NCI-H526 (cell line): ENCODE data around the gene KLF1.
A peak's percentile ranks its signal among the peaks of the same experiment; 100 is the strongest.
"Not testable (repeated sequence)": the region's sequence is repeated elsewhere in the genome, so short reads cannot be mapped to it uniquely, and the experiment has no call there.

Experiments used
- DNase-seq, 2 experiments: peaks; one replicate each; lab custom pipeline; 2025; lab: John Stamatoyannopoulos, UW

The KLF1 gene

DNA sequence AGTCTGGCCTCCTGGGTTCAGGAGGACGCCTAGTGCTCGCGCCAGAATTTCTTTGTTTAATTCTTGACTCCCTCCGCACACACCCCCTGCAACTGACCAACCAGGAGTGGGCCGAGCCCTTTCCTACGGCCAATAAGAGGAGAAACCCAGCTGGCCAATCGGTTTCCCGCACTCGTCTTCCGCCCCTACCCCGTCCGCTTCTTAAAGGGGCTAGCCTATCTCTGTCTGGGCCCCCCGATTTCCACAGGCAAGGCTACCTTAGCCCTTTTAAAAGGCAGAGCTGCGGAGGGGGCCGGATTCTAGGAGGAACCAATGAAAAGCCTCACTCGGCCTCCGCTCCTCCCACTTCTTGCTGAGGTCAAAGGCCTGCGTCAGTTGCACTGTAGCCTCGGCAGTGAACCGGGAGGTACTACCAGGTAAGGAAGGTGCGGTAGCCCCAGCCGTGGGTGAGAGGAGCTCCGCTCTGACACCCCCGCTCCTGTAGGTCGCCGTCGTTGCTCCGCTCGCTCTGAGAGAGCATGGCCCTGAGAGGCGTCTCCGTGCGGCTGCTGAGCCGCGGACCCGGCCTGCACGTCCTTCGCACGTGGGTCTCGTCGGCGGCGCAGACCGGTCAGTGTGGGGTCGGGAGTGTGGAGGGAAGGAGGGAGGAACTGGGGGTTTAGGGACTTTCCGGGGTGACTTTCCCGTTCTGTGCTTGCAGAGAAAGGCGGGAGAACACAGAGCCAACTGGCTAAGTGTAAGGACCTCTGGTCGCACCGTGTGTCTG, 4.0 kb upstream of the KLF1 start, which contains the start of gene GCDH:
GCDH (plus strand) TSS at position 374 of the 766 bp plus-strand sequence; CDS start at position 519, 145 bp downstream.
- peak; percentile 97 to 98 for DNase-seq

DNA sequence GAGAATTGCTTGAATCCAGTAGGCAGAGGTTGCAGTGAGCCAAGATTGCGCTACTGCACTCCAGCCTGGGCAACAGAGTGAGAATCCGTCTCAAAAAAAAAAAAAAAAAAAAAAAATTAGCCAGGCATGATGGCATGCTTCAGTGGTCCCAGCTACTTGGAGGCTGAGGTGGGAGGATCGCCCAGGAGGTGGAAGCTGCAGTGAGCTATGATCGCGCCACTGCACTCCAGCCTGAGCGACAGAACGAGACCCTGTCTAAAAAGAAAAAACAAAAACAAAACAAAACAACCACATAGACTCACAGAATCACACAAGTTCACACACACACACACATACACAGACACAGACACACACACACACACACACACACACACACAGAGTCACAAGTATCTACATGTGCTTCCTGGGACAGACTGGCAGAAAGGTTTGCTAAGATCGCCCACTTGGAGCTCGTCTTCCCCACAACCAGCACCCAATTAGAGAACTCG, 3.3 kb upstream of the KLF1 start:
- not testable (repeated sequence) for DNase-seq

DNA sequence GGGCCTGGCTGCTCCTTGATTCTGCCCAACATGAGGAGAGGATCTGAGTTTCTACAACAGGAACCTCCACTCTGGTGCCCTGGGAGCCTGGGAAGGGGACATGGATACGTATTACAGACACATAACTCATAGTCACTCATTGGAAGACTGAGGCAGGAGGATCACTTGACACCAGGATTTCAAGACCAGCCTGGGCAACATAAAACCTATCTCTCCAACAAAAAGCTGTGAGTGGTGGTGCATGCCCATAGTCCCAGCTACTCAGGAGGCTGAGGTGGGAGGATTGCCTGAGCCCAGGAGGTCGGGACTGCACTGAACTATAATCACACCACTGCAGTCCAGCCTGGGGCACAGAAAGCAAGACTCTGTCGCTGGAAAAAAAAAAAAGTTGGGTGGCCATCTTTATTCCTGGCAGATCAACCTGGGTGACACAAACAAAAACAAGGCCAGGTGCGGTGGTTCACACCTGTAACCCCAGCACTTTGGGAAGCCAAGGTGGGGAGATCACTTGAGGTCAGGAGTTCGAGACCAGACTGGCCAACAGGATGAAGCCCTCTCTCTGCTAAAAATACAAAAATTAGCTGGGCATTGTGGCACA, 1.1 kb upstream of the KLF1 start:
- no peak for DNase-seq

DNA sequence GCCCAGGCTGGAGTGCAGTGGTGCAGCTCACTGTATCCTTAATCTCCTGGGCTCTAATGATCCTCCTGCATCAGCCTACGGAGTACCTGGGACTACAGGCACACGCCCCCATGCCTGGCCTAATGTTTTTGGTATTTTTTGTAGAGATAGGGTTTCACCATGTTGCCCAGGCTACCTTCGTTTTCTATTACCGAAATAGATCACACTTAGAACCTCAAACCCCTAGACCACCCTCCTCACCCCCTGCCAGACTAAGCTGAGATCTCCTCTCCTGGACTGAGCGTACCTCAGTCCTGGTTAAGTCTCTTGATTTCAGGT, 391 bp downstream of the KLF1 start:
- DNase-seq = no peak

DNA sequence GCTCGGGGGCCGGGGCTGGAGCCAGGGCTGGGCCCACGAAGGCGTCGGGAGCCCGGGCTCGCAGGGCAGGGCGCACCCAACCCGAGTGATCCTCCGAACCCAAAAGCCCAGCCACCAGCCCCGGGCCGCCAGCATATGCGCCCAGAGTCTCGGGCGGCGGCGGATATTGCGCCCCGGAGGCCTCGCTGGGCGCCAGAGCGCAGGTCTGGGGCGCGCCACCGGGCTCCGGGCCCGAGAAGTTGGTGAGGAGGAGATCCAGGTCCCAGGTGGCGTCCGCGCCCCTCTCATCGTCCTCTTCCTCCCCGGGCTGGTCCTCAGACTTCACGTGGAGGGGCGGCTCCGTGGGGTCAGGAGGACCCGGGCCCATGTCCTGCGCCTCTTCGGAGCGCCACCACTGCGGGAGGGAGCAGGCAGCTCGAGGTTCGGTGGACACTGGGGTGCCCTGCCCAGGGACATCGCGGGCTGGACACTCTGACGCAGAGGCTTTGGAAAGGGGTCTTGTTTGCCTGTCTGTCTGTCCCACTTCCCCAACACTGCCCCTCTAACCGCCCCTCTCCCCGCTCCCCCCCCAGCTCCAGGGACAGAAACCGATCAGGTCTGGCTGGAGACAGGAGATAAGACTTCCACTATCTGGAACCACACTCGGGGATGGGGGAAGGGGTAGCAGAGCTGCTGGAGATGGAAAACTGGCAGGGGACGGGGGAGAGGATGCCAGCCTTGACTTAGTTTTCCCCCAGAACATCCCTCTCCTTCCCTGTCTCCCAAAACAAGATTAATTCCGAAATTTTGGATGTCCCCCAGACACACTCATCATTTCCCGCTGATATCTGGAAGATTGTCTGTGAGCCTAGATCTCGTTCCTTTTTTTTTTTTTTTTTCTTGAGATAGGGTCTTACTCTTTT, 1.0 kb downstream of the KLF1 start:
- no peak for DNase-seq

DNA sequence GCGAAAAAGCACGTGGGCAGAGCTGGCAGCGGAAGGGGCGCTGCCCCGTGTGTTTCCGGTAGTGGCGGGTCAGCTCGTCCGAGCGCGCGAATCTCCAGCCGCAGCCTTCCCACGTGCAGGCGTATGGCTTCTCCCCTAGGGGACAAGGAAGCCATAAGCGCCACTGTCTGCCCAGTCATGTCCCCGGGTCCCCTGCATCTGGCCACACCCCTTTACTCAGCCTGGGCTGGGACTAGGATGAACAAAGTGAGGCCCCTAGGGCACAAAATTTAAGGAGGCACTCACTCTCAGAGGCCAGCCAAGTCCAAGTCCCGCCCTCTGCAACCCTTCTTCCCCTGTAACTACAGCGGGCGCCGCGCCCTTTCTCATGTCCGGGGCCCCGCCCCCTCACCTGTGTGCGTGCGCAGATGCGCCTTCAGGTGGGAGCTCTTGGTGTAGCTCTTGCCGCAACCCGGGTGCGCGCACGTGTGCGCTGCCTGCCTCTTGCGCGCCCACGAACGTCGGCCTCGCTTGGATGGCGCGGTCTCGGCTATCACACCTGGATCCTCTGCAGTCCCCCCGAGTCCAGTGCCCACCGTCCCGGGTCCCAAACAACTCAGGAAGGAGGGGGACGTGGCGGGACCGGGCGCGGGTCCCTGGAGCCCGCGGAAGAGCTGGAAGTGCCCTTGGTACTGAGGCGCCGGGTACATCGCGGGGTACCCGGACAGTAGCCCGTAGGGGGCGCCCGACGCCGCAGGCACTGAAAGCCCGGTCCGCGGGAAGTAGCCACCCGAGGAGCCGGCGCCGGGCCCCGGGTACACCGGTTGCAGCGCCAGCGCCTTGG, 1.9 kb downstream of the KLF1 start:
- DNase-seq = peak; percentile 80 to 95

DNA sequence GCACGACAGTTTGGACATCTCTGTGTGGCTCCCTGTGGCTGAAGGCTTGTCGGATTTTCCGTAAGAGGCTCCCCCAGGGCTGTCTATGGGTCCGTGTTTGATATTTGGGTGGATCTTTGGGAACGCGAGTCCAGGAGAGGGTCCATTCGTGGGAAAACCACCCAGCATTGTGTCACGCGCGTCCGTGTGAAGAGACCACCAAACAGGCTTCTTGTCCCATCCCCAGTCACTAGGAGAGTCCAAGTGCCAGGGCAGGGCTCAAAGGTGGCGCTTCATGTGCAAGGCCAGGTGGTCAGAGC, 2.4 kb downstream of the KLF1 start:
- DNase-seq = no peak

DNA sequence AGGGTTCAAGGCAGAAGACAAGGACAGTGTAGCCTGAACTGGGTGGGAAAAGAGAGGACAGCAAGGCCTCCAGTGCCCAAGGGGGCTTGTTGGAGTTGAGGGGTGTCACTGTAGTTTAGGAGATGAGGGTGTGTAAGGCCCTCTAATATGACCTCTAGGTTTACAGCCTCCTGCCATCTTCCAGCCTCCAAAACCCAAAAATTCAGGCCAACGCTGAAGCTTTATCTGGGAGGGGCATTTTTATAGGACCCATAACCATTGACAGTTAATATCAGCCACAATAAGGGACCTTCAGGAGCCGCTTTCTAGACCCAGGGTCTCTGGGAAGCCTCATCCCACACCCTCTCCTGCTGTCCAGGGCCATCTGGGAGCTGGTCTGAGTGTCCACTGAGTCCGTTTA, 2.8 kb downstream of the KLF1 start:
- no peak for DNase-seq

DNA sequence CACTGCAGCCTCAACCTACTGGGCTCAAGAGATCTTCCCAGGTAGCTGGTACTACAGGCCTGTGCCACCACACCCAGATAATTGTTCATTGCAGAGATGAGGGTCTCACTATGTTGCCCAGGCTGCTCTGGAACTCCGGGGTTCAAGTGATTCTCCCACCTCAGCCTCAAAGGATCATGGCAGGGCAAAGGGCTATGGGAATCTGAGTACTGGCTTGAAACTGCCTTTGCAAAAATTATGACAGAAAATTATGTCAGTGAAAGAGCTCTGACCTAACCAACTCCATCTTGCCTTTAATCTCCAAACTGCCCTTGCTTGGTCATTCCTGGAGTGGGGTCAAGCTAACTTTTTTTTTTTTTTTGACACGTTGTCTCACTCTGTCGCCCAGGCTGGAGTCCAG, 4.4 kb downstream of the KLF1 start:
- DNase-seq = no peak

DNA sequence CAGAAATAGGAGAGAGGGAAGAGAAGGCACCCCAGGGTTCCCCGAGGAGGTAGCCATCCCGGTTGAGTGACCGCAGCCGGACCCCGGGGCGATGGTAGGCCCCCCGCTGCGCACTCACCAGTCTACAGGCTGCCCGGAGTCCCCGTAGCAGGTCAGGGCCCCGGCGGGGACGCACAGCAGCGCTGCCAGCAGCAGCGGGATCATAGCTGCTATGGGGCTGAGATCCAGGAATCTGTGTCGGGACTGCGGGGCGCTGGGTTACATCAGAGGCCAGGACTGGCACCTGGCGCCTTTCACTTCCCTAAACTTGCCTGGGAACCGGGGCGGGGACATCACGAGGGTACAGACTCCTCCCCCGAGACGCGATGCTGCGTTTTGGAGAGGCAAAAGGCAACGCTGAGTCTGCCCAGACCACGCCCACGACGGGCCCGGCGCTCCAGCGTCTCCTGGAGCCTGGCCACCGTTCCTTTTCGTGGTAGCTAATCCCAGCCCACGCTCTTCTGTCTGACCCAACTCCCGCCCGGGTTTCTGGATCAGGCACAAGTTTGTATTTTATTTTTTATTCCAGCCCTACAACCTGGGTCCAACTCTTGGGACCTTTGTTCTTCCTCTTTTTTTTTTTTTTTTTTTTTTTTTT, 5.7 kb downstream of the KLF1 start, which contains the start of gene DNASE2:
DNASE2 (minus strand) TSS at position 278 of the 637 bp plus-strand sequence; CDS start at position 204, 74 bp downstream.
- peak; percentile 78 to 94 for DNase-seq

DNA sequence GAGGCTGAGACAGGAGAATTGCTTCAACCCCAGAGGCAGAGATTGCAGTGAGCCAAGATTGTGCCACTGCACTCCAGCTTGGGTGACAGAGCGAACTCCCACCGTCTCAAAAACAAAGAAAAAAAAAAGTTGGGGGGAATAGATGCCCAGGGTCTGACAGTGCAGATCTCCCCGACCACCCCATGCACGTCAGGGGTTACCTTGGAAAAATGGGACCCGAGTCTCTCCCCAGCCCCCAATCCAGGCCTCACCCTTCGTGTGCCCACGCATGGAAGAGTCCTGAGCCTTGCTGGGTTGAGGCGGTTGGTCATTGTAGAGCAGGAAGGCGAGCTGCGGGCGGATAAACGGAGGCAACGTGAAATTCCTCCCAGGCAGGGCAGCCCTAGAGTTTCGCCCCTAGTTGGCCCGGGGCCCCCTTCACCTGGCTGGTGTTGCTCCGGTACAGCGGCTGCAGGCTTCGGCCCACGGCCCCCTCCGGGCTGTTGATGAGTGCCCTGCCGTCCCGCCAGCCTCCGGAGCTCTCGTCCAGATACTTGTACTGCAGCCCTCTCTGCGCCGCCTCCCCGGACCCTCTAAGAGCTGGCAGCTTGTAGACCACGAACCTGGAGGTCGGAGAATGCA, 6.3 kb downstream of the KLF1 start:
- peak in 1 of 2 experiments; percentile 48 for DNase-seq

DNA sequence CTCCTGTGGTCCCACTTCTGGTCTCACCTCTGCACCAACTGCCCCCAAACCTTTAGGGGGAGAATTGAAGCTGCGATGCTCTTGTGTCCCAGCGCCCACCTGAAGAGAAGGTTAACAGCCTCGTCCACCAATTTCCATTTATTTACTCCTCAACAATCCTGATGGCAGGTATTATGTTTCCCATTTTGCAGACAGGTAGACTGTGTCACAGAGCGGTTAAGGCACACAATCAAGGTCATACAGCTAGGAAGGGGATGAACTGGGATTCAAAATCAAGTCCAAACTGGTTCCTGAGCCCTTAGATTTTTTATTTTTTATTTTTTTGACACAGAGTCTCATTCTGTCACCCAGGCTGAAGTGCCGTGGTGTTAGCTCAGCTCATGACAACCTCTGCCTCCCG, 11.9 kb downstream of the KLF1 start:
- DNase-seq = no peak

DNA sequence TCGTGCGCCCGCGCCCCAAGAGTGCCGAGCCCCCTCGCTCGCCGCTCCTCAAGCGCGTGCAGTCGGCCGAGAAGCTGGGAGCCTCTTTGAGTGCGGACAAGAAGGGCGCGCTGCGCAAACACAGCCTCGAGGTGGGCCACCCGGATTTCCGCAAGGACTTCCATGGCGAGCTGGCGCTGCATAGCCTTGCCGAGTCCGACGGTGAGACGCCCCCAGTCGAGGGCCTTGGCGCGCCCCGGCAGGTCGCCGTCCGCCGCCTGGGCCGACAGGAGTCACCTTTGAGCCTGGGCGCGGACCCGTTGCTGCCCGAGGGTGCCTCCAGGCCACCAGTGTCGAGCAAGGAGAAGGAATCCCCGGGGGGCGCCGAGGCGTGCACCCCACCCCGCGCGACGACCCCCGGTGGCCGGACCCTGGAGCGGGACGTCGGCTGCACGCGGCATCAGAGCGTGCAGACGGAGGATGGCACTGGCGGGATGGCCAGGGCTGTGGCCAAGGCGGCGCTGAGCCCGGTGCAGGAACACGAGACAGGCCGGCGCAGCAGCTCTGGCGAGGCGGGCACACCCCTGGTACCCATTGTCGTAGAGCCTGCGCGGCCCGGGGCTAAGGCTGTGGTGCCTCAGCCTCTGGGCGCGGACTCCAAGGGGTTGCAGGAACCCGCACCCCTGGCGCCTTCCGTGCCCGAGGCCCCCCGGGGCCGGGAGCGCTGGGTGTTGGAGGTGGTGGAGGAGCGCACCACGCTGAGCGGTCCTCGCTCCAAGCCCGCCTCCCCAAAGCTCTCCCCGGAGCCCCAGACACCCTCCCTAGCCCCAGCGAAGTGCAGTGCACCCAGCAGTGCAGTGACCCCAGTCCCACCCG, 12.9 kb downstream of the KLF1 start:
- DNase-seq = no peak

DNA sequence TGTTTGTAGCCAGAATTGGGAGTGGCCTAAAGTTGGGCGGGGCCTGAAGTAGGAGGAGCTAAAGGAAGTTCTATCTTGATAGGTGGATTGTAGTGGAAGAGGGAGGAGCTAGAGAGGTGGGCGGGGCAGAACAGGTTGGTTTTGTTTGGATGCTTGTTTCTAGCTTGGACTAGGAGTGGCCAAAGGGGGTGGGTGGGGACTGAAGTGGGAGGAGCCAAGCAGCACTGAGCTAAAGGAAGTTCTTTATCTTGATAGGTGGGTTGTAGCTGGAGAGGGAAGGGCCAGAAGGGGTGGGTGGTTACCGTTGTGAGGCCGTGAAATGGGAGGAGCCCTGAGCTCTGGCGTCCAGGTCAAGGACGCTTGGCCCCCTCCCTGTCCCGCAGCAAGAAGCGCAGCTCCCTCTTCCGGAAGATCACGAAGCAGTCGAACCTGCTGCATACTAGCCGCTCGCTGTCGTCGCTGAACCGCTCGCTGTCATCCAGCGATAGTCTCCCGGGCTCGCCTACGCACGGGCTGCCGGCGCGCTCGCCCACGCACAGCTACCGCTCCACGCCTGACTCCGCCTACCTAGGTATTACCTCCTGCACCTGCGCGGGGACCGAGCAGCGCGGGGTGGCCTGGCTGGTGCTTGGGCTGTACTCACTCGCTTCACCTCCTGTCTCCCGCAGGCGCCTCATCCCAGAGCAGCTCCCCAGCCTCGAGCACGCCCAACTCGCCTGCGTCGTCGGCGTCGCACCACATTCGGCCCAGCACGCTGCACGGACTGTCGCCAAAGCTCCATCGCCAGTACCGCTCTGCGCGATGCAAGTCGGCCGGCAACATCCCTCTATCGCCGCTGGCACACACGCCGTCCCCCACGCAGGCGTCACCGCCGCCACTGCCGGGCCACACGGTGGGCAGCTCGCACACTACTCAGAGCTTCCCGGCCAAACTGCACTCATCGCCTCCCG, 13.8 kb downstream of the KLF1 start:
- DNase-seq = peak in 1 of 2 experiments; percentile 20

DNA sequence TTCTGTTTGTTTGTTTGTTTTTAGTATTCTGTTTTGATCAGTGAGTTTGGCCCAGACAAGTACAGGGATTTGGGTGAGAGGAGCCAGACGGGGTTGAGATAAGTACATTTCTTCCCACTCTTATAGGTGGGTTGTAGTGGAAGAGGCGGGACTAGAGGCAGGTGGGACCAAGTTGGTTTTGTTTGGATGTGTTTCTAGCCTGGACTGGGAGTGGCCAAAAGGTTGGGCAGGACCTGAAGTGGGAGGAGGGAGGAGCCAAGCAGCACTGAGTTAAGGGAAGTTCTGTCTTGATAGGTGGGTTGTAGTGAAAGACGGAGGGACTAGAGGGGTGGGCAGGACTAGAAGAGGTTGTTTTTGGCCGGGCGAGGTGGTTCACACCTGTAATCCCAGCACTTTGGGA, 14.7 kb downstream of the KLF1 start:
- no peak for DNase-seq

DNA sequence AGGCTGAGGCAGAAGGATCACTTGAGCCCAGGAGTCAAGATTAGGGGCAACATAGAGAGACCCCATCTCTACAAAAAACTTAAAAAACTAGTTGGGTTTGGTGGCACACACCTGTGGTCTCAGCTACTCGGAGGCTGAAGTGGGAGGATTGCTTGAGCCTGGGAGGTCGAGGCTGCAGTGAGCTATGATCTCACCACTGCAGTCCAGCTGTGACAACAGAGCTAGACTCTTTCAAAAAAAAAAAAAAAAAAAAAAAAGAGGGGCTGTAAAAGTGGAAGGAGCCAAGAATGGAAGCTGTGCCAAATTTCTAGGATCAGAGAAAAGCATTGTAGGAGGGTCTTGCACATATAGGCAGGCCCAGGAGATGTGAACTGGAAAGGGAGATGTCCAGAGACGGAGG, 15.3 kb downstream of the KLF1 start:
- DNase-seq = no peak

DNA sequence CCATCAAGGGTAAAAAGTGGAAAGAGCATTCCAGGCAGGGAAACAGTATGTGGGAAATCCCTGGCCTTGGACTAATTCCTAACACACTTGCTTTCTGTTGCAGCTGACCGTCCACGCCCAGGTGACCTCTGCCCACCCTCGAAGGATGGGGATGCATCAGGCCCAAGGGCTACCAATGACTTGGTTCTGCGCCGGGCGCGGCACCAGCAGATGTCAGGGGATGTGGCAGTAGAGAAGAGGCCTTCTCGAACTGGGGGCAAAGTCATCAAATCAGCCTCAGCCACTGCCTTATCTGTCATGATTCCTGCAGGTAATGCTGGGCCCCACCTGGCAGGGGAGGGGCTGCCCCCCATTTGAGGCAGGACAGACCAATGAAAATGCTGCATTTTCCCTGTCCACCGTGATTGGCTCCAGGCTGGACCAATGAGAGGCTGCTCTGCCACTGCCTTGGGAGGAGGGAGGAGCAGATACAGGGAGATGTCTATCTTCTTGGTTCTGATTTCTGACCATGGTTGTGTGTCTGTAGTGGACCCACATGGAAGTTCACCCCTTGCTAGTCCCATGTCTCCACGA, 18.4 kb downstream of the KLF1 start:
- peak in 1 of 2 experiments; percentile 19 for DNase-seq
